Activated CD8-positive, alpha-beta memory T cell treated with anti-CD3 and anti-CD28 coated beads, Interleukin-2, amount 50 U/mL, for 48 hours (primary cell): Measurements from ENCODE around the gene PTGES2.

Experiments
- DNase-seq: peaks from one replicate; pipeline ENCODE4 v3.0.0-alpha.2; 2020

PTGES2 gene

GRCh38 chr9:128102196-128102595 is 25.3 kb downstream of the PTGES2 start:
- no peak for DNase-seq

- DNase-seq = no peak
Measured at GRCh38 chr9:128101690-128102089, 25.8 kb downstream of the PTGES2 start.

GRCh38 chr9:128101231-128101661 is 26.3 kb downstream of the PTGES2 start:
- DNase-seq = no peak

GRCh38 chr9:128100581-128100980 is 26.9 kb downstream of the PTGES2 start:
- DNase-seq = no peak

GRCh38 chr9:128099932-128100491 is 27.5 kb downstream of the PTGES2 start:
- no peak for DNase-seq

GRCh38 chr9:128099231-128099931 is 28.1 kb downstream of the PTGES2 start:
- DNase-seq = no peak

- peak; percentile 80 for DNase-seq
Measured at GRCh38 chr9:128098297-128099230, 29.0 kb downstream of the PTGES2 start.

- no peak for DNase-seq
Measured at GRCh38 chr9:128097543-128098296, 29.8 kb downstream of the PTGES2 start.

GRCh38 chr9:128096616-128097536 is 30.7 kb downstream of the PTGES2 start:
- no peak for DNase-seq

- DNase-seq = no peak
Measured at GRCh38 chr9:128094950-128095544, 32.5 kb downstream of the PTGES2 start.

- DNase-seq = peak; percentile 83
Measured at GRCh38 chr9:128094166-128094949, 33.2 kb downstream of the PTGES2 start.

GRCh38 chr9:128093011-128093410 is 34.5 kb downstream of the PTGES2 start:
- DNase-seq = no peak

- no peak for DNase-seq
Measured at GRCh38 chr9:128092199-128092977, 35.1 kb downstream of the PTGES2 start.

- DNase-seq = no peak
Measured at GRCh38 chr9:128091571-128091970, 36.0 kb downstream of the PTGES2 start.

GRCh38 chr9:128091144-128091543 is 36.4 kb downstream of the PTGES2 start:
- DNase-seq = no peak

- DNase-seq = no peak
Measured at GRCh38 chr9:128089299-128089698, 38.2 kb downstream of the PTGES2 start.

- no peak for DNase-seq
Measured at GRCh38 chr9:128088253-128088945, 39.1 kb downstream of the PTGES2 start.

GRCh38 chr9:128087262-128087661 is 40.3 kb downstream of the PTGES2 start:
- DNase-seq = no peak

- DNase-seq = no peak
Measured at GRCh38 chr9:128085943-128086342, 41.6 kb downstream of the PTGES2 start.
